MM.1S (cell line): ENCODE data around the gene FBXO38.
"Not testable (repeated sequence)": the region's sequence is repeated elsewhere in the genome, so short reads cannot be mapped to it uniquely, and the experiment has no call there.

ENCODE experiments used
- DNase-seq: peaks from one replicate; pipeline ENCODE4 v3.0.0-alpha.2; 2015
- H2AFZ ChIP-seq: fragments of 300-600 bp; sonication (generic); 2 replicates; pipeline ENCODE4 v1.6.0; 2016; ENCODE audit warnings: antibody characterized with exemption, low read length
- H3F3A ChIP-seq: fragments of 300-600 bp; sonication (generic); 2 replicates; pipeline ENCODE4 v1.6.1; 2016; ENCODE audit warnings: mild to moderate bottlenecking, antibody characterized with exemption, low read length, moderate library complexity, mixed read lengths; ENCODE audit not compliant: insufficient read depth
- H3K27ac ChIP-seq: fragments of 300-600 bp; sonication (generic); 2 replicates; pipeline ENCODE4 v1.5.1; 2016; ENCODE audit warnings: mild to moderate bottlenecking, low read length
- H3K27me3 ChIP-seq: fragments of 300-600 bp; sonication (generic); replicated peaks from 2 replicates; pipeline ENCODE4 v1.6.0; 2016; ENCODE audit warnings: low read length; ENCODE audit not compliant: insufficient read depth
- H3K36me3 ChIP-seq: fragments of 300-600 bp; sonication (generic); replicated peaks from 2 replicates; pipeline ENCODE4 v1.6.1; 2016; ENCODE audit warnings: mild to moderate bottlenecking, low read length, mixed read lengths; ENCODE audit not compliant: insufficient read depth
- H3K4me1 ChIP-seq: fragments of 300-600 bp; sonication (generic); 2 replicates; pipeline ENCODE4 v1.6.1; 2016; ENCODE audit warnings: low read length, mixed read lengths
- H3K4me2 ChIP-seq: fragments of 300-600 bp; sonication (generic); 2 replicates; pipeline ENCODE4 v1.6.0; 2016; ENCODE audit warnings: low read depth, low read length
- H3K4me3 ChIP-seq: fragments of 300-600 bp; sonication (generic); 2 replicates; pipeline ENCODE4 v1.5.1; 2016; ENCODE audit warnings: low read length, mixed read lengths
- H3K79me2 ChIP-seq: fragments of 300-600 bp; sonication (generic); 2 replicates; pipeline ENCODE4 v1.6.1; 2016; ENCODE audit warnings: mixed run types, low read length, mixed read lengths
- H3K9ac ChIP-seq: fragments of 300-600 bp; sonication (generic); 2 replicates; pipeline ENCODE4 v1.6.1; 2016; ENCODE audit warnings: low read length, mixed read lengths
- H3K9me2 ChIP-seq: fragments of 300-600 bp; sonication (generic); replicated peaks from 2 replicates; pipeline ENCODE4 v1.6.1; 2016; ENCODE audit warnings: mild to moderate bottlenecking, low read length, mixed read lengths; ENCODE audit not compliant: insufficient read depth
- H3K9me3 ChIP-seq: fragments of 300-600 bp; sonication (generic); replicated peaks from 2 replicates; pipeline ENCODE4 v1.6.1; 2016; ENCODE audit warnings: mild to moderate bottlenecking, low read length, mixed read lengths; ENCODE audit not compliant: insufficient read depth
- H4K20me1 ChIP-seq: fragments of 300-600 bp; sonication (generic); 2 replicates; pipeline ENCODE4 v1.6.1; 2016; ENCODE audit warnings: mild to moderate bottlenecking, low read length, moderate library complexity, mixed read lengths; ENCODE audit not compliant: insufficient read depth
- CTCF ChIP-seq: fragments of 300-600 bp; sonication (generic); IDR thresholded peaks from 2 replicates; pipeline ENCODE4 v1.5.1; 2016; ENCODE audit warnings: antibody characterized with exemption, low read length, mixed read lengths
- EZH2 ChIP-seq: fragments of 300-600 bp; sonication (generic); optimal IDR thresholded peaks from 2 replicates; pipeline ENCODE3; 2017; ENCODE audit warnings: low read depth, mild to moderate bottlenecking, antibody characterized with exemption, low read length, mixed read lengths
- EZH2phosphoT487 ChIP-seq: fragments of 300-600 bp; sonication (generic); IDR thresholded peaks from 2 replicates; pipeline ENCODE4 v1.6.1; 2018; ENCODE audit warnings: antibody characterized with exemption, low read length

The FBXO38 gene

DNA sequence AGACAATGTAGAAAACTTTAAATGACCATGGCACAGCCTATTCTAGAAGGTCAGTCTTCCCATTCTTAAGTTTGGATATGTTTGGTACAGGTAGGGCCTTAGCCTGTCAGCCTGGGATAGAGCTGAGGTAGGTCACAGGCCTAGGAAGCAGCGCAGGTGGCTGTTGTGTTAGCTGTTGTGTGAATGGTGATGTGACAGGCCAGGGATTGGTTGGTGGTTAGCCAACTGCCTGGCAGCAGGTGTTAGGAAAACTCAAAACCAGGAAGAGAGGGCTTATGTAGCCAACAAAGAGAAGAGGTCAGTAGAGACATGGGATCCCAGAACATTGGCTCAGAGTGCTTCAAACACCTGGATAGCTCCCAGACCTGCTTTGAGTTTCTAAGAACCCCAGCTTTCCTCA lies 84.2 kb downstream of the FBXO38 start:
- no peaks in the 10 kb centered on the region for H3K4me1 ChIP-seq
- no peaks in the 10 kb centered on the region for H3K9me2 ChIP-seq
- H3K79me2 ChIP-seq: no peaks in the 10 kb centered on the region
- no peak for TF ChIP-seq EZH2phosphoT487
- no peak for TF ChIP-seq EZH2
- TF ChIP-seq CTCF: no peak
- no peaks in the 10 kb centered on the region for H3K9me3 ChIP-seq
- H2AFZ ChIP-seq: no peak overlapping the region
- no peaks in the 10 kb centered on the region for H4K20me1 ChIP-seq
- no peak for DNase-seq
- H3K36me3 ChIP-seq: no peaks in the 10 kb centered on the region
- no peak overlapping the region for H3K4me3 ChIP-seq
- no peaks in the 10 kb centered on the region for H3K27me3 ChIP-seq
- H3F3A ChIP-seq: no peaks in the 10 kb centered on the region
- H3K9ac ChIP-seq: no peak overlapping the region
- no peak overlapping the region for H3K4me2 ChIP-seq
- H3K27ac ChIP-seq: no peak overlapping the region

GRCh38 chr5:148468746-148469145 lies 85.0 kb downstream of the FBXO38 start:
- not testable (repeated sequence) for H3K27ac ChIP-seq, DNase-seq, H3K9ac ChIP-seq, H3K4me1 ChIP-seq, H3F3A ChIP-seq, H3K79me2 ChIP-seq, H3K4me2 ChIP-seq, H3K27me3 ChIP-seq, H3K9me2 ChIP-seq, H3K4me3 ChIP-seq, H3K9me3 ChIP-seq, H4K20me1 ChIP-seq, H3K36me3 ChIP-seq, H2AFZ ChIP-seq

GRCh38 chr5:148469501-148469935 lies 85.8 kb downstream of the FBXO38 start:
- Histone ChIP-seq H2AFZ (no peak overlapping the region), H3K36me3 (no peaks in the 10 kb centered on the region), H3K4me2 (no peak overlapping the region), H3K4me1 (no peaks in the 10 kb centered on the region), H3K27me3 (no peaks in the 10 kb centered on the region), H3K9me3 (no peaks in the 10 kb centered on the region), H3F3A (no peaks in the 10 kb centered on the region), H3K9ac (no peak overlapping the region), H3K27ac (no peak overlapping the region), H3K9me2 (no peaks in the 10 kb centered on the region), H3K4me3 (no peak overlapping the region), H3K79me2 (no peaks in the 10 kb centered on the region), H4K20me1 (no peaks in the 10 kb centered on the region)
- TF ChIP-seq EZH2phosphoT487 (no peak), CTCF (no peak), EZH2 (no peak)
- no peak for DNase-seq

- no peak for TF ChIP-seq EZH2phosphoT487
- TF ChIP-seq EZH2: no peak
- TF ChIP-seq CTCF: no peak
- Histone ChIP-seq H3K27me3 (no peaks in the 10 kb centered on the region), H3K27ac (no peak overlapping the region), H3F3A (no peaks in the 10 kb centered on the region), H3K4me1 (no peaks in the 10 kb centered on the region), H2AFZ (no peak overlapping the region), H3K9me2 (no peaks in the 10 kb centered on the region), H3K4me2 (no peak overlapping the region), H3K36me3 (no peaks in the 10 kb centered on the region), H4K20me1 (no peaks in the 10 kb centered on the region), H3K79me2 (no peaks in the 10 kb centered on the region), H3K9ac (no peak overlapping the region), H3K9me3 (no peaks in the 10 kb centered on the region), H3K4me3 (no peak overlapping the region)
- DNase-seq: no peak
Measured at GRCh38 chr5:148471379-148471778, 87.6 kb downstream of the FBXO38 start.
